Neural cell (in vitro differentiated cells): ENCODE measurements around the gene DCXR. TPM values are rescaled to one million over a fixed set of nuclear protein-coding genes. Genes with fewer than 3 reads are reported as not detected.

Experiments
- H2AFZ ChIP-seq: fragments of 200-600, 300-800 bp; sonication (generic), shearing (Covaris generic); 2 replicates; pipeline ENCODE4 v1.6.0; 2014; ENCODE audit warnings: low read depth, mild to moderate bottlenecking, antibody characterized with exemption, low read length, moderate library complexity
- H3F3A ChIP-seq: fragments of 200-600 bp; shearing (Covaris generic); 2 replicates; pipeline ENCODE4 v1.6.1; 2016; ENCODE audit warnings: mild to moderate bottlenecking, moderate library complexity, mixed read lengths, antibody characterized with exemption, low read length; ENCODE audit not compliant: insufficient read depth, poor library complexity, severe bottlenecking
- H3K27ac ChIP-seq: fragments of 200-600, 300-800 bp; sonication (generic), shearing (Covaris generic); 2 replicates; pipeline ENCODE4 v1.5.1; 2014; ENCODE audit warnings: mild to moderate bottlenecking, low read length, moderate library complexity
- H3K27me3 ChIP-seq: fragments of 300-800, 200-600 bp; sonication (generic), shearing (Covaris generic); 2 replicates; pipeline ENCODE4 v1.6.0; 2014; ENCODE audit warnings: mild to moderate bottlenecking, low read depth, low read length, moderate library complexity; ENCODE audit not compliant: insufficient read depth
- H3K36me3 ChIP-seq: fragments of 300-800, 200-600 bp; sonication (generic), shearing (Covaris generic); 2 replicates; pipeline ENCODE4 v1.5.1; 2014; ENCODE audit warnings: mild to moderate bottlenecking, antibody characterized with exemption, low read length, moderate library complexity; ENCODE audit not compliant: insufficient read depth
- H3K4me2 ChIP-seq: fragments of 300-800, 200-600 bp; sonication (generic), shearing (Covaris generic); 2 replicates; pipeline ENCODE4 v1.6.0; 2014; ENCODE audit warnings: mild to moderate bottlenecking, low read length
- H3K4me3 ChIP-seq: fragments of 300-800, 200-600 bp; sonication (generic), shearing (Covaris generic); 2 replicates; pipeline ENCODE4 v1.5.1; 2014; ENCODE audit warnings: mild to moderate bottlenecking, low read length, moderate library complexity
- H3K79me2 ChIP-seq: fragments of 200-600 bp; shearing (Covaris generic); replicated peaks from 2 replicates; pipeline ENCODE4 v1.6.0; 2014; ENCODE audit warnings: mild to moderate bottlenecking, low read length, moderate library complexity; ENCODE audit not compliant: insufficient read depth
- H3K9ac ChIP-seq: fragments of 300-800, 200-600 bp; sonication (generic), shearing (Covaris generic); 2 replicates; pipeline ENCODE4 v1.6.1; 2016; ENCODE audit warnings: mild to moderate bottlenecking, low read length, mixed read lengths
- H3K9me2 ChIP-seq: fragments of 200-600 bp; shearing (Covaris generic); 2 replicates; pipeline ENCODE4 v1.6.1; 2016; ENCODE audit warnings: mild to moderate bottlenecking, low read length, mixed read lengths; ENCODE audit not compliant: insufficient read depth
- H3K9me3 ChIP-seq: fragments of 200-600, 300-800 bp; sonication (generic), shearing (Covaris generic); 2 replicates; pipeline ENCODE4 v1.6.1; 2016; ENCODE audit warnings: mild to moderate bottlenecking, mixed run types, low read length, moderate library complexity, mixed read lengths
- H4K20me1 ChIP-seq: fragments of 200-600 bp; shearing (Covaris generic); 2 replicates; pipeline ENCODE4 v1.6.1; 2016; ENCODE audit warnings: mild to moderate bottlenecking, mixed run types; ENCODE audit not compliant: insufficient read depth
- CTCF ChIP-seq: fragments of 450-650 bp; IDR thresholded peaks from 2 replicates; pipeline ENCODE4 v1.5.1; 2014; ENCODE audit warnings: antibody characterized with exemption, mild to moderate bottlenecking, moderate library complexity; ENCODE audit not compliant: poor library complexity, severe bottlenecking
- EP300 ChIP-seq: fragments of 450-650 bp; conservative IDR thresholded peaks from 2 replicates; pipeline ENCODE4 v1.6.1; 2014; ENCODE audit warnings: antibody characterized with exemption, mild to moderate bottlenecking, moderate library complexity; ENCODE audit not compliant: poor library complexity, severe bottlenecking
- EZH2 ChIP-seq: fragments of 200-600, 300-800 bp; shearing (Covaris generic), sonication (generic); IDR thresholded peaks from 2 replicates; pipeline ENCODE4 v1.6.1; 2014; ENCODE audit warnings: antibody characterized with exemption, low read length, borderline replicate concordance, mild to moderate bottlenecking; ENCODE audit not compliant: insufficient read depth, poor library complexity, severe bottlenecking
- MXI1 ChIP-seq: fragments of 450-650 bp; conservative IDR thresholded peaks from 2 replicates; pipeline ENCODE4 v1.6.1; 2014; ENCODE audit warnings: antibody characterized with exemption, mild to moderate bottlenecking; ENCODE audit not compliant: poor library complexity, severe bottlenecking
- POLR2AphosphoS5 ChIP-seq: IDR thresholded peaks from 2 replicates; pipeline ENCODE4 v1.6.1; 2012
- RAD21 ChIP-seq: fragments of 450-650 bp; conservative IDR thresholded peaks from 2 replicates; pipeline ENCODE4 v1.6.1; 2014; ENCODE audit warnings: antibody characterized with exemption, mild to moderate bottlenecking, moderate library complexity
- REST ChIP-seq: IDR thresholded peaks from 2 replicates; pipeline ENCODE4 v1.6.1; 2012; ENCODE audit warnings: borderline replicate concordance
- SMC3 ChIP-seq: fragments of 450-650 bp; conservative IDR thresholded peaks from 2 replicates; pipeline ENCODE4 v1.6.1; 2014; ENCODE audit warnings: antibody characterized with exemption, mild to moderate bottlenecking, moderate library complexity; ENCODE audit not compliant: poor library complexity
- TAF1 ChIP-seq: IDR thresholded peaks from 2 replicates; pipeline ENCODE4 v1.6.1; 2012; ENCODE audit warnings: low read depth
- polyA plus RNA-seq: library from polyadenylated mRNA; depleted of rRNA; stranded (reverse); fragments of >200 nt; gene quantifications from 2 replicates; pipeline ENCODE4 v1.2.3, GENCODE V29; 2014

Gene DCXR
- polyA plus RNA-seq, 1 donor from 2014 or later = 129 TPM

DNA sequence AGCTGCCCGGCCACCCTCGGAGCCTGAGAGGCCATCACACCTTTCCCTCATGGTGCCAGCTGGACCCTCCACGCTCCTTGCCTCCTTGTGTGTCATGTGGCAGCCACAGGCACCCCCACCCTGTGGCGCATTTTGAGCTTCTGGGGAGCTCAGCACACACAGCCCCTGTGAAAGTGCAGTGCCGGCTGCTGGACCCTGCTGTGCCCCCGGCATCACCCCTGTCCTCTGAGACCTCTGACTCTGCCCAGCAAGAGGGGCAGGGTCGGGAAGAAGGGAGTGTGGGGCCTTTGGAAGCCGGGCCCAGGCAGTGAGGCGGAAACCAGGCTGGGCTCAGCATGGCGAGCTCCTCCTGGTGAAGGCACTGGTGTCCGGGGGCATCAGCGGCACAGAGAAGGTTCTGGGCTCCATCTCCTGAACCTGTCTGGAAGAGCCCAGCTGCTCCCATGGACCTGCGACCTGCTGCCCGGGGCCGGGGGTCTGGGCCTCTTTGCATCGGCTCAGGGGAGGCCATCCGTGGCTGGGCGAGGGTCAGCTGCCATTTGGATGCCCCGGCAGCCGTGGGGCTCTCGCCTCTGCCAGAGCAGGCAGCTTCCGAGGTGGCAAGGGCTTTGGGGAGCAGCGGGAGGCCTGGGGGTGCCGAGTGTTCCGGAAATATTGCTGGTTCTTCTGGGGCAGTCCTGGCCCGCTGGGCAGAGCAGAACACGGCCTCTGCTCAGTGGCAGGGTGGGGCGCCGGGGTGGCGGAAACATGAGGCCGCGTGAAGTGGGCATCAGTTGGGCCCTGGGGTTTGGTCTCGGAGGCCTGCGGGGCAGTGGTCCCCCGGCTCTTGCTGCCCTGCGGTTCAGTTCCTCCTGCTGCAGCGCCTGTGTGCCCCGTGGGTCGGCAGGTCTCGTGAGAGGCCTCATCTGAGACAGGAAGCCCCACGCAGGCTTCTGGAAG is 32.7 kb downstream of the DCXR start:
- no peaks in the 10 kb centered on the region for H3K27me3 ChIP-seq
- no peak overlapping the region for H2AFZ ChIP-seq
- H3K36me3 ChIP-seq = no peaks in the 10 kb centered on the region
- no peak for TF ChIP-seq EP300
- no peak for TF ChIP-seq CTCF
- no peak for TF ChIP-seq MXI1
- TF ChIP-seq SMC3 = no peak
- TF ChIP-seq POLR2AphosphoS5 = no peak
- TF ChIP-seq RAD21 = no peak
- TF ChIP-seq TAF1 = no peak
- no peak for TF ChIP-seq REST
- TF ChIP-seq EZH2 = no peak
- H3K79me2 ChIP-seq = no peaks in the 10 kb centered on the region
- no peak overlapping the region for H3K4me3 ChIP-seq
- H3K4me2 ChIP-seq = no peak overlapping the region
- H3K9ac ChIP-seq = no peak overlapping the region
- H3K27ac ChIP-seq = no peak overlapping the region
- no peaks in the 10 kb centered on the region for H3F3A ChIP-seq
- H3K9me2 ChIP-seq = no peaks in the 10 kb centered on the region
- H3K9me3 ChIP-seq = no peaks in the 10 kb centered on the region
- no peaks in the 10 kb centered on the region for H4K20me1 ChIP-seq

DNA sequence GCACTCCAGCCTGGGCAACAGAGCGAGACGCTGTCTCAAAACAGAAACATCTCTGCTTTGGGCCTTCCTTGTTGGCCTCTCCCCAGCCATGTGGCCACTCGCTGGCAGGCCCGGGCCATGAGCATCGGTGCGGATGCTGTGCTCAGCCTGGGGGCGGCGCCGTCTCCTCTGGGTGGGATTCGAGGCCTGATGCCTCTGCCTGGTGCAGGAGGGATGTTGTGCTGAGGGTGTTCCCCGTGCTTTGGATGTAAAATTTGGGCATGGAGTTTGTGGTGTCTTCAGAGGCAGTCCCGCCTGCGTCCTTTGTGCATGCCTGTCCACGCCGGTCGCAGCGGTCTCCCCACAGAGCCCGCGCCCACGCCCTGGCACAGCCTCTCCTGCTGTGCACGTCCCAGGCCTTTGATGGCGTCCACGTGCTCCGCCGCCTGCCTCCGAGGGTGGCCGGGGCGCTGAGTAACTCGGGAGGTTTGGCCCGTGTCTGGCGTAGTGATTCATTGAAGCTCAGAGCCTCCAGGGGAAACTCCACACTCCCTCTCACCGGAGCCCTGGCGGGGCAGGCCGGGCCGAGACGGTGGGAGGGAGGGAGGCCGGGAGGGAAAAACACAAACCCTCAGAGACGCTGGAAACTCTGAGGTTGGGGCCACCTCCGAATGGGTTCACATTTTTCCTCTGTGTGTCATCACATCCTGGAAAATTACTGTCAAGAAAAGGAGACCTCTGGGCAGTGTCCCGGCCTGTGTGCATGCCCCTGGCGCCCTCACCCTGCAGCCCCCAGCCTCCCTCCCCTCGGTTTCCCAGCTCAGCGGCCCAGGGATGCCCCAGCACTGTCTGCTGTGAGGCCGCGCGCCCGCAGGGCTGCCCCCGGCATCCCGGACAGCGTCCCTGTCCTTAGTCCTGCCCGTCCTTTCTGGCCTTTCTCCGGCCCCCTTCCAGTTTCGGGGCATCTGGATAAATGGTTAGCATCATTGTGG is 33.8 kb downstream of the DCXR start:
- H3K79me2 ChIP-seq = no peaks in the 10 kb centered on the region
- H2AFZ ChIP-seq = no peak overlapping the region
- H3K9me3 ChIP-seq = no peaks in the 10 kb centered on the region
- no peaks in the 10 kb centered on the region for H3K36me3 ChIP-seq
- no peak overlapping the region for H3K4me2 ChIP-seq
- no peaks in the 10 kb centered on the region for H4K20me1 ChIP-seq
- no peak overlapping the region for H3K9ac ChIP-seq
- no peaks in the 10 kb centered on the region for H3K27me3 ChIP-seq
- no peaks in the 10 kb centered on the region for H3F3A ChIP-seq
- H3K9me2 ChIP-seq = no peaks in the 10 kb centered on the region
- TF ChIP-seq RAD21 (no peak), EP300 (no peak), TAF1 (no peak), POLR2AphosphoS5 (no peak), CTCF (no peak), MXI1 (no peak), REST (no peak), SMC3 (no peak)
- no peak overlapping the region for H3K4me3 ChIP-seq
- H3K27ac ChIP-seq = no peak overlapping the region
